ENCODE data around the gene ZFR2. TPM values are rescaled to one million over a fixed set of nuclear protein-coding genes. Genes with fewer than 3 reads are reported as not detected.
A peak's percentile ranks its signal among the peaks of the same experiment; 100 is the strongest.
"Not testable (repeated sequence)": the region's sequence is repeated elsewhere in the genome, so short reads cannot be mapped to it uniquely, and the experiment has no call there.

The ZFR2 gene
- total RNA-seq, 1 donor from 2014 or later = not detected

GRCh38 chr19:3770136-3770999 is 98.5 kb downstream of the ZFR2 start:
- DNase-seq = no peak

- no peak for DNase-seq
These were observed 99.3 kb downstream of the ZFR2 start for GRCh38 chr19:3769494-3769893.

GRCh38 chr19:3768748-3769099 is 100.1 kb downstream of the ZFR2 start:
- no peak for DNase-seq

GRCh38 chr19:3768015-3768747 is 100.7 kb downstream of the ZFR2 start:
- peak; percentile 22 for DNase-seq

- no peak for DNase-seq
These were observed 101.8 kb downstream of the ZFR2 start for GRCh38 chr19:3767050-3767449.

GRCh38 chr19:3766520-3766919 is 102.3 kb downstream of the ZFR2 start:
- no peak for DNase-seq

GRCh38 chr19:3765757-3766156 is 103.1 kb downstream of the ZFR2 start:
- DNase-seq = not testable (repeated sequence)

GRCh38 chr19:3765121-3765520 is 103.7 kb downstream of the ZFR2 start:
- DNase-seq = no peak

GRCh38 chr19:3762501-3763459 is 106.1 kb downstream of the ZFR2 start, which contains the start of gene MRPL54:
TSS of gene MRPL54 (plus strand) at chr19:3762682. CDS start at chr19:3762701, 19 bp downstream.
- peak; percentile 100 for DNase-seq

- no peak for DNase-seq
These were observed 106.7 kb downstream of the ZFR2 start for GRCh38 chr19:3762130-3762473.

- peak; percentile 96 for DNase-seq
These were observed 107.3 kb downstream of the ZFR2 start, which contains the start of gene APBA3 for GRCh38 chr19:3761382-3762129. TSS of gene APBA3 (minus strand) at chr19:3761692. CDS start at chr19:3760264, 1,428 bp downstream.

GRCh38 chr19:3760871-3761361 is 107.9 kb downstream of the ZFR2 start:
- no peak for DNase-seq

GRCh38 chr19:3759482-3760254 is 109.2 kb downstream of the ZFR2 start:
- DNase-seq = no peak

GRCh38 chr19:3758297-3758696 is 110.5 kb downstream of the ZFR2 start:
- not testable (repeated sequence) for DNase-seq

- DNase-seq = not testable (repeated sequence)
These were observed 111.1 kb downstream of the ZFR2 start for GRCh38 chr19:3757705-3758104.

Small RNAs within 50 kb of the gene (small RNA-seq; reads per million reads assigned to genes)
- gene AC005777.1 (ENCODE audit: low replicate concordance) = not detected

Other genes with a start within 250 kb of the ZFR2 start
- gene CACTIN, start 242.2 kb downstream of the ZFR2 start, total RNA-seq = 23.2 TPM
- 20.7 TPM for gene PIP5K1C, start 168.6 kb downstream of the ZFR2 start, total RNA-seq
- gene TJP3, start 160.7 kb downstream of the ZFR2 start, total RNA-seq = 5.4 TPM
- 17.1 TPM for gene APBA3, start 107.3 kb downstream of the ZFR2 start, total RNA-seq
- 10.6 TPM for gene MRPL54, start 106.4 kb downstream of the ZFR2 start, total RNA-seq
- gene RAX2, start 96.8 kb downstream of the ZFR2 start, total RNA-seq = not detected
- gene MATK, start 82.7 kb downstream of the ZFR2 start, total RNA-seq = 2.6 TPM
- gene ATCAY, start 11.6 kb upstream of the ZFR2 start, total RNA-seq = 0.10 TPM
- gene NMRK2, start 64.0 kb upstream of the ZFR2 start, total RNA-seq = 97.1 TPM
- 82.4 TPM for gene DAPK3, start 102.1 kb upstream of the ZFR2 start, total RNA-seq
- gene EEF2, start 116.4 kb upstream of the ZFR2 start, total RNA-seq = 2,930 TPM
- gene PIAS4, start 138.7 kb upstream of the ZFR2 start, total RNA-seq = 14.7 TPM
- 26.1 TPM for gene ZBTB7A, start 197.9 kb upstream of the ZFR2 start, total RNA-seq

All from tongue (tissue), 3 donors.